ENCODE measurements around the gene MINDY3.
"Not testable (repeated sequence)": the region's sequence is repeated elsewhere in the genome, so short reads cannot be mapped to it uniquely, and the experiment has no call there.

The MINDY3 gene

DNA sequence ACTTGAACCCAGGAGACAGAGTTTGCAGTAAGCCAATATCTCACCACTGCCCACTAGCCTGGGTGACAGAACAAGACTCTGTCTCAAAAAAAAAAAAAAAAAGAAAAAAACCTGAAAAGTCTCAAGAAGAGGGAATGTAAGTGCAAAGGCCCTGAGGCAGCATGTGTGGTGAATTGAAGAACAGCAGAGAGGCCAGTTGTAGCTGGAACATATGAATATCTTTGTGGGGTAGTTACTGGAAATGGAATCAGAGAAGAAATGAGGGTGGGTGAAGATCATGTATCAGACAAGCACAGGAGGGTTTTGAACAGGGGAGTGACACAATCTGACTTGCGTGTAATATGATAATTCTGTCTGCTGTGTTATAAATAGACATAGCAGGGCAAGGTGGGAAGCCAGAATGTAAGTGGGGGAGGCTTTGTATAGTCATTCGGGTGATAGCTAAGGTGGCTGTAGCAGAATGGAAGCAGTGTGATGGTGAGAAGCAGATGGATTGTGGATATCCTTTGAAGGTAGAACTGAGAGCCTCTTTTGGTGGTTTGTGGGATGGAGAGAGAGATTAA, 95.3 kb downstream of the MINDY3 start:
- TF ChIP-seq, protein P1, sequence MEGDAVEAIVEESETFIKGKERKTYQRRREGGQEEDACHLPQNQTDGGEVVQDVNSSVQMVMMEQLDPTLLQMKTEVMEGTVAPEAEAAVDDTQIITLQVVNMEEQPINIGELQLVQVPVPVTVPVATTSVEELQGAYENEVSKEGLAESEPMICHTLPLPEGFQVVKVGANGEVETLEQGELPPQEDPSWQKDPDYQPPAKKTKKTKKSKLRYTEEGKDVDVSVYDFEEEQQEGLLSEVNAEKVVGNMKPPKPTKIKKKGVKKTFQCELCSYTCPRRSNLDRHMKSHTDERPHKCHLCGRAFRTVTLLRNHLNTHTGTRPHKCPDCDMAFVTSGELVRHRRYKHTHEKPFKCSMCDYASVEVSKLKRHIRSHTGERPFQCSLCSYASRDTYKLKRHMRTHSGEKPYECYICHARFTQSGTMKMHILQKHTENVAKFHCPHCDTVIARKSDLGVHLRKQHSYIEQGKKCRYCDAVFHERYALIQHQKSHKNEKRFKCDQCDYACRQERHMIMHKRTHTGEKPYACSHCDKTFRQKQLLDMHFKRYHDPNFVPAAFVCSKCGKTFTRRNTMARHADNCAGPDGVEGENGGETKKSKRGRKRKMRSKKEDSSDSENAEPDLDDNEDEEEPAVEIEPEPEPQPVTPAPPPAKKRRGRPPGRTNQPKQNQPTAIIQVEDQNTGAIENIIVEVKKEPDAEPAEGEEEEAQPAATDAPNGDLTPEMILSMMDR (IDR thresholded peaks at IDR 0.05; ENCODE audit: low read depth, low read length), result no peak
- DNase-seq (ENCODE audit: low read depth in 2 of 2), result no peak
- H3K4me3 ChIP-seq (replicated peaks in 1 of 2; ENCODE audit: low read depth in 2 of 2, low read length in 2 of 2), result no peak overlapping the region

DNA sequence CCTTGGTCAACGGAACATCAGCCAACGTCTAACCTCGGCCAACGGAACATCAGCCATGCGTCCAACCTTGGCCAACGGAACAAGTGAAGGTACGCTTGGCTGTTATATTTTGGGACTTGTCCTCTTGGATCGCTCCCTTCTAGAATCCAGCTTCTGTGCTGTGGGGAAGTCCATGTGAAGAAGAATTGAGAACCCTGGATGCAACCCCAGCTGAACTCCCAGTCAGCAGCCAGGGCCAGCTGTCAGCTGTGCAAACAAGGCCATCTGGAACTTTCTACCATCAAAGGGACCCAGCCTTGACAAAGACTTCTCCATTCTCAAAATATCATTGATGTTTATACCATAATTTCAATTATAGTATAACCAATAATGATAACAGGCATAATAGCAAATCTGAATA, 97.3 kb downstream of the MINDY3 start:
- TF ChIP-seq, protein P1 (IDR thresholded peaks at IDR 0.05; ENCODE audit: low read depth, low read length), result no peak
- H3K4me3 ChIP-seq (replicated peaks in 1 of 2; ENCODE audit: low read depth in 2 of 2, low read length in 2 of 2), result no peak overlapping the region
- DNase-seq (ENCODE audit: low read depth in 2 of 2), result no peak

DNA sequence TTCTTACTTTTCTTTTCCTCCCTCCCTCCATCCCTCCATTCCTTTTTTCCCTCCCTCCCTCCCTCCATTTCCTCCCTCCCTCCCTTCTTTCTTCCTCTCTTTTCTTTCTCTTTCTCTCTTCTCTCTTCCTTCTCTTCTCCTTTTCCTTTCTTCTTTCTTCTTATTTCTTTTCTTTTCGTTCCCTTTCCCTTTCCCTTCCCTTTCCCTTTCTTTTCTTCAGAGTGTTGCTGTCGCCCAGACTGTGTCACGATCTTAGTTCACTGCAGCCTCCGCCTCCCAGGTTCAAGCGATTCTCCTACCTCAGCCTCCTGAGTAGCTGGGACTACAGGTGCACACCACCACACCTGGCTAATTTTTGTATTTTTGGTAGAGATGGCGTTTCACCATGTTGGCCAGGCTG, 98.1 kb downstream of the MINDY3 start:
- H3K4me3 ChIP-seq (replicated peaks in 1 of 2; ENCODE audit: low read depth in 2 of 2, low read length in 2 of 2); DNase-seq (ENCODE audit: low read depth in 2 of 2): not testable (repeated sequence)

DNA sequence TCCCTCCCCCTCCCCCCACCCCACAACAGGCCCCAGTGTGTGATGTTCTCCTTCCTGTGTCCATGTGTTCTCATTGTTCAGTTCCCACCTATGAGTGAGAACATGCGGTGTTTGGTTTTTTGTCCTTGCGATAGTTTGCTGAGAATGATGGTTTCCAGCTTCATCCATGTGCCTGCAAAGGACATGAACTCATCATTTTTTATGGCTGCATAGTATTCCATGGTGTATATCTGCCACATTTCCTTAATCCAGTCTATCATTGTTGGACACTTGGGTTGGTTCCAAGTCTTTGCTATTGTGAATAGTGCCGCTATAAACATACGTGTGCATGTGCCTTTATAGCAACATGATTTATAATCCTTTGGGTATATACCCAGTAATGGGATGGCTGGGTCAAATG, 99.1 kb downstream of the MINDY3 start:
- not testable (repeated sequence) for DNase-seq (ENCODE audit: low read depth in 2 of 2); H3K4me3 ChIP-seq (replicated peaks in 1 of 2; ENCODE audit: low read depth in 2 of 2, low read length in 2 of 2)

DNA sequence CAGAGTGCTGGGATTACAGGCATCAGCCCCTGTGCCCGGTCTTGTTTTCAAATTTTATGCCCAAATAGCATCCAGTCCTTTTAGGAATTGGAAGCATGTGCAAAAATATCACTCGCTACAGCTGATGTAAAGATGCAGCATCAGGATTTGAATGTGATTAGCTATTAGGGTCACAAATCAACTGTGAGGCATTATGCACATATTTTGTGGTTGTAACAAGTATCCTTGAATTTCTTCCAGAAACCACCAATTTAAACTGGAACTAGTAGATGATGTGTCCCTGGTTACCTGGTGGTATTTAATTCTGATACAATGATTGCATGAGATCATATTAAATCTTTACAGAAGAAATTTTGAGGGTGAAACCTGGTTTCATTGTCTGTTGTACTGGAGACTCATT, 99.6 kb downstream of the MINDY3 start:
- DNase-seq (ENCODE audit: low read depth in 2 of 2), result no peak
- no peak overlapping the region for H3K4me3 ChIP-seq (replicated peaks in 1 of 2; ENCODE audit: low read depth in 2 of 2, low read length in 2 of 2)
- TF ChIP-seq, protein P1 (IDR thresholded peaks at IDR 0.05; ENCODE audit: low read depth, low read length), result no peak

DNA sequence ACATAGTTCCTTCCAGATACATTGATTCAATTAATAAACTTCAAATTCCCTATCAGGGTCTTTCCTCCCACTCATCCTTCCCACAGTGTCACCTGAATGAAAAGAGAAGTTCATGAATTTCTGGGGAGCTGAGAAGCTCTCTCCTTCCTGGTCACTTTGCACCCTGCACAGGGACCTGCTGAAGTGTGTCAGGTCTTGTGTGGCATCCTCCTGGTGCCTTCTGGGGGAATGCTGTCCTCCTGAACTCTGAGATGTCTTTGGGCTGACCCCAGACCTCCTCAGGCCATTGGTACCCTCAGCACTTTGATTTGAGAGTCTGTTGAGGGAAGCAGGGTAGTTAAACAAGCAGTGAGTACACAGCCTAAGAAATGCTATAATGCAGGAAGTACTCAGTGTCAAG, 101.0 kb downstream of the MINDY3 start:
- no peak for DNase-seq (ENCODE audit: low read depth in 2 of 2)
- TF ChIP-seq, protein P1 (IDR thresholded peaks at IDR 0.05; ENCODE audit: low read depth, low read length), result no peak
- H3K4me3 ChIP-seq (replicated peaks in 1 of 2; ENCODE audit: low read depth in 2 of 2, low read length in 2 of 2), result no peak overlapping the region

DNA sequence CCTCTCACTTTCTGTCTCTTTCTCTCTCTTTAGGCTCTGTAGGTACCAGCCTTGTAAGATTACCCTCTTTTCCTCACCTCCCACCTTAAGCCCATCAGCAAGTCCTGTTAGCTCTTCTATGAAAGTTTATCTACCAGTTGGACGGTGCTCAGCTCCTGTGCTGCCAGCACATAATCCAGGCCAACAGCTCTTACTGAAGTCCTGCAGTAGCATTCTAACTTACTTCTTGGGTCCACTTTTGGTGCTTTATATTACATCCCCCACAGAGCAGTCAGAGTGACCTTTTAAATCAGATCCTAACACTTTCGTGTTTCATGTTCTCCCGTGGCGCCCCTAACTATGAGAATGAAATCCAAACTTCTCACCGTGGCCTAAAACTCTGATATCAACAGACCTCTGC, 101.7 kb downstream of the MINDY3 start:
- TF ChIP-seq, protein P1 (IDR thresholded peaks at IDR 0.05; ENCODE audit: low read depth, low read length), result no peak
- DNase-seq (ENCODE audit: low read depth in 2 of 2), result no peak
- H3K4me3 ChIP-seq (replicated peaks in 1 of 2; ENCODE audit: low read depth in 2 of 2, low read length in 2 of 2), result no peak overlapping the region

DNA sequence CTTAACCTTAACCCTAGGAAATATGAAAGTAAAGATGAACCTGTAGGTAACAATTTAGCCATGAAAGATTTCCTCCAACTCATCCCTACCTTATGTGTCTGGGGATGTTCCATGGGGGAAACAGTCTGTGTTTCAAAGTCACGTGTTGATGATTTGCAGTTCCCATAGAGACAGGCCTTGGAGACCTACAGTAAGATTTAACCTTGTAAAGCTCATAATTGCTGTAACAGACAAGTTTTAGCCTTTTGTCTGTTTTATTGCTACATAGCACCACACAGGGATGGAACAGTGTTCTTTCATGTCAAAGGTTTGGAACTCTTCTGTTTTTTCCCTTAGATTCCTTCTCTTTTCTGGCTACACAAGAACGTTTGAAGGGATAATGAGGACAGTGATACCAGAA, 105.4 kb downstream of the MINDY3 start:
- no peak for DNase-seq (ENCODE audit: low read depth in 2 of 2)
- TF ChIP-seq, protein P1 (IDR thresholded peaks at IDR 0.05; ENCODE audit: low read depth, low read length), result no peak
- H3K4me3 ChIP-seq (replicated peaks in 1 of 2; ENCODE audit: low read depth in 2 of 2, low read length in 2 of 2), result no peak overlapping the region
